HL-60/S4 treated with retinoic acid at 250 ng/mL for 4 days and 3 days (cell line): Measurements from ENCODE around the gene MRPL14.

Experiments
- in situ Hi-C: fragments of 300-500 bp; cut with MboI; formaldehyde crosslinking; loops from 2 replicates; pipeline ENCODE4 v1.7.0; 2022; ENCODE audit warnings: low sequenced_read_pairs

The MRPL14 gene

DNA sequence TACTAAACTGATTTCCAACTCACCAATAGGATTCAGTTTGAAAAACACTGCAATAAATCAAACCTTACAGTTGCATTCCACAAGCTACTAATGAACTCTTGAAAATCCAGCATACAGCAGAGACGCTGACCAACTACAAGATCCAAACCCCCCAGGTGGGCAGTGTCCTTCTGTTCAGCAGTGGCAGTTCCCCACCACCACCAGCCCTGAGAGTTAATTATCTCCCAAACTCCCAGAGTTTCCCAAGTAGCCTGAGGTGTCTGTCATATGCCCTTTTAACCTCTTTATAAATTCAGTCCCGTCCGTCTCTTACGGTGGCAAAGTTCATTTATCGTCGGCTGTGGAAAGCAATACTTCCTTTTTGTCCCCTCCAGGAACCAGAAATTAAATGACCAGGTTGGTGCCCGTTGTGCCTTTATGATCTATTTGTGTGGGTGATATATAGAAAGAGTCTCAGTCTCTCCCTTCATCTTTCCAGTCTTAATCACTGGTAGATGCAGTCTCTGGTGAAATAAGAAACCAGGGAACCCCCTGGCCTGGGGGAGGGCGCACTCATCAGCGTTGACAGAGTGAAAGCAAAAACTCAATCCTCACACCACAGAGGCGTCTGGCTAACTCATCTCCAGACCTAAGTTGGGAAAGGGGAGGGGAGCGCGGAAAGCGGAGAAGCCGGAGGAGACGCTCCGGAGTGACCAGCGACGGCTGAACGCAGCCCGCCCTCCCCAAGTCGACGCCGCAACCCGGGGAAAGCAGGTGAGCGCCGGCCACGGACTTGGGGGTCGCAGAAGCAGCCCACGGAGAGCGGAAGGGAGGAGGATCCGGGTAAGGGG lies 717 bp downstream of the MRPL14 start:
- in situ Hi-C loops: no loop called here

DNA sequence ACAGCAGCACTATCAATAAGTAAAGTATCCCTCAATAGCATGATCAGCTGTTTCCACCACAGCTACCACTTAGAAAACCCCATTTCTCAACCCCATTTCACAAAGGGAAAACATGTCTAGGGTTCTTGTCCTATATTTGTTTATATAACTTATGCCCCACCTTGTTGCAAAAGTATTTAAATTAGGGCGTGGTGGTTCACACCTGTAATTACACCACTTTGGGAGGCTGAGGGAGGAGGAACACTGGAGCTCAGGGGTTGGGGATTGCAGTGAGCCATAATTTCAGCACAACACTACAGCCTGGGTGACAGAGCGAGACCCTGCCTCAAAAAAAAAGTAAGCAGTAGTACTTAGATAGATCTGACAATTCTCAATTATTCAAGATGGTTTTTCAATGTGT lies 3.7 kb downstream of the MRPL14 start:
- in situ Hi-C loops: no loop called here

DNA sequence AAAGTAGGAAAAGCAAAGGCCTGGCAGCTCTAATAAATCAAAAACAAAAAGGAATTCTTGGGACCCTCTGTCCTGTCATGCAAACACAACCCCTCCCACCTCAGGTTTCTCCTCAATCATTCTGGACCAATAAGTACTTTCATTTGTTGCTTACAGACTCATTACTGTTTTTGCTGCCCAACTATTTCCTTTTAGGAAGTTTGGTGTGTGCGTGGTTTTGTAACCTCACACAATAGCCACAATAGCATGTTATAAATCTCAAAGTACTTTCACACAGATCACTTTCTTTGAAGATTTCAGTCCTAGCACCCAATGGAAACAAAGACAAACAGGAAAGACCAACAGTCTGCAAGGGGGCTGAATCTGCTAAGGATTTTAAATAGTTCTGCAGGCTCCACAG lies 4.5 kb downstream of the MRPL14 start:
- in situ Hi-C loops: no loop called here

DNA sequence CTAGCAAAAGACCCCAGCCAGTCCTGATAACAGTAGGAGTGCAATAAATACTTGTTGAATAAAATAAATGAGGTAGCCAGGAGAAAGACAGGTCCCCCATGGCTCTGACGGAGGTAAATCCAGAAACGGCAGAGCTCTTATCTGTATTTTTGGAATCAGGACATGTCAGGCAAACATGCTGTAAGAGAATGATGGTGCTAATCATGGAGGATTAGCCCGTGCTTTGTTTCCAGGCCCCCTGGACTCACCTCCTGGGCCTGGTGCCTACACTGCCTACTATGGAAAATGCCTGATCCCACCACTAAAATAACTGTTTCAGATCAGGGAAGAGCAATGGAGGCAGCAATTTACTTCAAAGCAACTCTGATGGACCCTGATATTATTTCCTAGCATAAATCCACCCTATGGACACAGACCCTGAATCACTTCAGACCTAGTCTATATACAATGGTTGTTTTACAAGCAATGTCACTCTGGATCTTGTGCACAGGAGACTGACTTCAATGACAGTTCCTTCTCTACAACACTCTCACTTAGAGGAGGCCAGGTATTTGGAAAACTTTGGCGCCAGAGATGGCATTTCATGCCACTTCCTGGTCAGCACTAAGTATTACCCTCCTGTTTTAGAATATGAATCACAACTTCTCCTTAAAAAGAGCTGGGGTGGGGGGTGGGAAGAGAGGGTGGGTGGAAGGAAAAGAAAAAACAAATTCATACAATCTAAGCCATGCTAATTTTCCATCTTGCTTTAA lies 6.4 kb downstream of the MRPL14 start:
- in situ Hi-C loops: no loop called here

DNA sequence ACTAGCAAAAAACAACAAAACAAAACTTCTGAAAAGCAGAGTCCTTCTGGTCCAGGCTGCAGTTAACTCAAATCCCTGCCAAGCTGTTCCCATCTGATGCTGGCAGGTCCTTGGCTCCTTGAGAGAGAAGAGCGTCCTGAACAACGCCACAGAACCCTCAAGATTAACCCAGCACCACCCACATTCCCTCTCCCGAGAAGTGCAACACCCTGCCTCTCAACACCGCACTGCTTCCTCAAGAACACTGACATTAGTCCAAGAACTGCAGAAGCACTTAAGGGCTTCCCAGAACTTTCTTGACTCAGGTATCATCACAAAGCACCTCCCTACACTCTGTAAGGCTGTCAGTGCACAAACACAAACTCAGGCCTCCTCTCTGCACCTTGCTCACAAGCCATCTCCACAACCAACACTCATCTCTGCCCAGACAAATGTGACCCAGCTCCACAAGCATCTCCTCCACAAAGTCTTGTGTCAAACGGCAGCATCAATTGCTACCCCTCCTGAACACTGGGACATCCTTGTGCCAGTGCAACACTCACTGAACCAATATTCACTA lies 7.5 kb downstream of the MRPL14 start:
- in situ Hi-C loops: no loop called here

DNA sequence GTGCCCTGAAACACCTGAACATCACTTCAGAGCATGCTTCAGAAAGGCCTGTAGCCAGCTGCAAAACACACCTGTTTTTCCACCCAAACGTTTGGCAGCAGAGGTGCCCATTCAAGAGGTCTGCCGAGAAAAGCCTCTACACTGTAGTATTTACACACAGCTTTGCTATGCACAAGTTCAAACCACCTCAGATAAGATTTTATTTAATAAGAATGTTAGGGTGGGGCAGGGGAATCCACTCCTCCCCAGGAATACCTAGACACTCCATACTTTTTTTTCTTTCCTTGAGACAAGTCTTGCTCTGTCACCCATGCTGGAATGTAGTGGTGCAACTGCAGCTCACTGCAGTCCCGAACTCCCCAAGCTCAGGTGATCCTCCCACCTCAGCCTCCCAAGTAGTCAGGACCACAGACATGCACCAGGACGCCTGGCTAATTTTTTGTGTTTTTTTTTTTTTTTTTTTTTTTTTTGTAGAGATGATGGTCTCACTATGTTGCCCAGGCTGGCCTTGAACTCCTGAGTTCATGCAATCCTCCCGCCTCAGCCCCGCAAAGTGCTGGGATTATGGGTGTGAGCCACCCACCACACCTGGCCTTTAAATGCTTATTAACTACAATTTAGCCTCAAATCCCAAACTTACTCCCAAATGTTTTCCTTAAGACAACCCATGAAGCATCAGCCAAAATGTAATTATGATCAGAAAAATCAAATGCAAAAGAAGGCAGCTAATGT lies 9.7 kb downstream of the MRPL14 start:
- in situ Hi-C loops: no loop called here

DNA sequence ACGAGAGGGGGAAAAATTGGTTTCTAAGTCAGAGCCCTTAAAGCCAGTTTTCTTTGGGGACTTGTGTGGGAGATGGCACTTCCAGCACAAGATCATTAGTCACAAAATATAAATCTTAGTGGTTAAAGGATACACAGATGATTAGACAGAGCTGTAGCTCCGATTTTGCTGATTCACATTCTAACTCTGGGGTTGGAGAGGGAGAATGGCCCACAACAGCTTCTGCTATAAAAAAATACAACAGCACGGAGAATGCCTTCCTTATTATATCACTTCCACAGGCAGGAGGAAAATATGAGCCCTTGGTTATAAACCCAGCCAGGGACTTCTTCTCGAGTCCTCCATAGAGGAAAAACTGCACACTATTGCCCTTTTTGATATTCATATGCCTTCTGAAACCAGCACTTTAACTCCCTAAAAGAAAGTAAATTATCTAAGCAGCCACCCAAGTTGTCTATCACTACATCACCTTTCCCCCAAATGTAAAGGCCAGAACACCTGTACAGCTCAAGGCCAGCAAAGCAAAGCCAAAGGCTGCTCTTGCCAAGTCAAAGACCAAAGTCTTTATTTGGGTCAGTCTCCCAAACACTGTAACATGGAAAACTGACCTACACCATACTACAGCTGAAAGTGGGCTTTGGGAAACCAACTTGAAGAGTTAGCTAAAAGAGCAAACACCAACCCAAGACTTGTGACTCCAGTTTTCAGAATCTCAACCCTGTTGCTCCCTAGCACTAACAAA lies 10.4 kb downstream of the MRPL14 start:
- in situ Hi-C loops: no loop called here

DNA sequence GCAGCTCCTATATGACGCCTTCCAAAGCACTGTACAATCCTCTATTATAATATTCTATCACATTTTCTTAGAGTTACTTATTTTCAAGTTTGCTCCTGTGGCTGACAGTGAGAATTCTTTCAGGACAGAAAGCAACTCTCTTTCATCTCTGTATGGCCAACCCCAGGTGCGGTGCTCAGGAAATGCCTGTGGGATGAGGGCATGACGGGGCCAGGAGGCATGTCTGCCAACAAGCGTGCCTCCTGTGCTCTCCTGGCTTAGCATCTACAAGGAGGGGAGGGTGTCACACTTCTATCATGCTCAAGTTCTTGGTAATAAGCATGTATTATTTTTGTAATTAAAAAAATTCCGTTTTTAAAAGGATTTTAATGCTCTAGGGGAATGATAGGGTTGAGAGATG lies 11.4 kb downstream of the MRPL14 start:
- in situ Hi-C loops: no loop called here

DNA sequence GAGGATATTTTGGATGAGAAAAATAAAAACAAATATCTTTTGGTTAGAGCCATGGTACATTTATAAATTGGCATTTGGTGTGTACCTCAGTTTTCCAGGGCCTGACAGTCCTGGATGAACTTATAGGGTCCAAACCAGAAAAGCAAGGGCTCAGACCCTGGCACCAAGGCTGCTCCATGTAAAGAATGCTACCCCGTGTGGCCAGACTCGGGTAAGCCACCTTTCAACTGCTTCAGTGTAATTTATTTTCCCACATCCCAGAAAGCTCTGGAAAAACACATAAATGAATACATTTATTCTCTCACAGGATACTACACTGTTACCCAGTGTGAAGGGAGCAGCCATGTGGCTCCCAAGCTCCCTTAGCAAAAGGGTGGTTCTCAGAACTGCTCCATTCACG lies 13.8 kb downstream of the MRPL14 start:
- in situ Hi-C loops: no loop called here

DNA sequence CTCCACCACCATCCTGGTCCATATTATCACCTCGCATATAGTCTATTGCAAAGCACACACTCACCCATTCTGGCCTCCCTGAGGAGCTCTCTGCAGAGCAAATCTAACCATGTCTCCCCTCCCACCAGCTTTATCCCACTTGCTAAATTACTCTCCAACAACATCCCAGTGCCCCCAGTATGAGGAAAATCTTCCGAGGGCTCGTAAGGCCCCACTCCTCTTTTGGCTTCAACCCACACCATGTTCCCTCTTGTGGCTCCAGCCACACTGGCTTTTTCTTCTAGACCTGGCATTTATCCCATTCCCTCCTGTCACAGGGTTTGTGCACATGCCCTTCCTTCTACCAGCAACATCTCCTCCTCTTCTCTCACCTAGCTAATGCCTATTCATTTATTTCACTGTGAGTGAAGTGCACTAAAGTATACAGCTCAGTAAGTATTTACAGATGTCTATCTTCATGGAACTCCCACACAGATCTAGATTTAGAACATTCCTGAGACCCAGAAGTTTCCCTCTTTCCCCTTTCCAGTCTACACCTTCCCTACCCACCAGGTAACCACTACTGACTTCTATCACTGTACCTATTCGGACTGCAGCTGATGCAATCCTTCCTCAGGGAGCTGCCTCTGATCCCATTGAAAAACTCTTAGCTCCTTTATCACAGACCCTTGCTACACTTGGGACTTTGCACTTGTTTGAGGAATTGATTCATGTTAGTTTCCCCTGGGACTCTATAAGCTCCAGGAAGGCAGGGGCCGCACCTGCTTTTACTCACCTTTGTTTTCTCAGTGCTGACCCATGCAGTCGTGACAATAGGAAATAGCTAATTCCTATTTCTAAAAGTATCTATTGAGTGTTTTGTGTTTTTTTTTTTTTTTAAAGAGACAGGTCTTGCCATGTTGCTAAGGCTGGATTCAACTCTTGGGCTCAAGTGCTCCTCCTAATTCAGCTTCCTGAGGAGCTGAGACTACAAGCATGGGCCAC lies 15.5 kb downstream of the MRPL14 start:
- in situ Hi-C loops: no loop called here

DNA sequence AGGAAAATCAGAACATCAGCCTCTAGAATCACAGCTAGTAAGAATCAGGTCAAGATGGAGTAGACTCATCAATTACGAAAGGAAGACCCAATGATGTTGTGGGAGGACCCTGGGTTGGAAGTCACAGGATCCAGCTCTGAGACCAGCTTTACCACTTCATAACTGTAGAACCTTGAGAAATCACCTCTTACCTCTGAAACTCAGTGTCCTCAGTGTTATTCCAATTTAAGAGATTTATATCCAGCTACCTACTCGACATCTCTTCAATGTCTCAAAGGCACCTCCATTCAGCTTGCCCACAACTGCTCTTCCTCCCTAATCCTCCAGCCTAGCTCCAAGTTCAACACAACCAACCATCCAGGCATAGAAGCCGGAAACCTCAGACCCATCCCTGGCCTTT lies 16.3 kb downstream of the MRPL14 start:
- in situ Hi-C loops: no loop called here

DNA sequence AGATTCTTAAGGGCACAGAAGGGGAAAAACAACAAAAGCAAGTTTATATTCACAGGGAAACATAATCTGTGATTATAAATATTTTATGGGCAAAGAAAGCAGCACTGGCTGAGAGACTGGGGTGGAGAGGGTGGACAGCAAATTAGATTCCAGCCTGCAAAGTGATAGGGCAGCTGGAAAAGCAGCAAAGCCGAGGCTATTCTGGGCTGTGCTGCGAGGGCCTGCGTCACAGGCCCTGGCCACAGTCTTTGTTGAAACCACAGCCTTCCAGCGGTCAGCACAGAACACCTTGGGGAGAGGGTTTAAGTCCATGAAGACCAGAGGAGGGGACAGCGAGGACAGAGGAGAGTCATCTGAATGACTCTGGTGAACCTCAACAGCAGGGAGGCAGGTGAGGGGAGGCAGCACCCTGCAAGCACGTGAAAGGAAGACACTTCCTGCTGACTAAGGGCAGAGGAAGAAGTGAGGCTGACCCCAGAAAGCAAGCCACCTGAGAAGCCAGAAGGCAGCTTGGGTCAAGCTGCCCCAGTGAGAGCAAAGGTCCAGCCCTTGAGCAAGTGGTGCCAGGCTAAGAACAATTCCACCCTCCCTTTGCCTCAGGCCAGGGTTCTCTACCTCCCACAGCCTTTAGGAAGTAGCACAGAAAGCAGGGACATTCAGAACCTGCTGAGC lies 17.1 kb downstream of the MRPL14 start:
- in situ Hi-C loops: no loop called here

DNA sequence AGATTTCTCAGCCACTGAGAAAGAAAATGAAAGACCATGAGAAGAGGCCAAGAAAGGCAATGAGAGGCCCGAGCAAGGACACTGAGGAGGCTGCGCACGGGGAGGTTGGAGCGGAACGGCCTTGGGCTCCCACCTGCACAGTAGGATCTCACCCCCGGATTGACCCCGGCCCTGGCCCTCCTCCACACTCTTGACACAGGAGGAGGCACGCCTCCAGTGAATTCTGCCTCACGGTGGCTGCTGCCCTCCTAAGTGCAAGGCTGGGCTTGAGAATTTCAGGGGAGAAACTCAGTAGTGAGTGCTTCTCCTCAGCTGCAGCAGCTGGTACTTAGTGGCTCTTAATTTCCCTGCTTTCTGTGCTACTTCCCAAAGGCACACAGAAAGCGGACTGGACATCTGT lies 18.0 kb downstream of the MRPL14 start:
- in situ Hi-C loops: loop anchor here (5.0 kb wide), 1 partner anchor 43 kb away; no protein-coding TSS in a partner anchor

DNA sequence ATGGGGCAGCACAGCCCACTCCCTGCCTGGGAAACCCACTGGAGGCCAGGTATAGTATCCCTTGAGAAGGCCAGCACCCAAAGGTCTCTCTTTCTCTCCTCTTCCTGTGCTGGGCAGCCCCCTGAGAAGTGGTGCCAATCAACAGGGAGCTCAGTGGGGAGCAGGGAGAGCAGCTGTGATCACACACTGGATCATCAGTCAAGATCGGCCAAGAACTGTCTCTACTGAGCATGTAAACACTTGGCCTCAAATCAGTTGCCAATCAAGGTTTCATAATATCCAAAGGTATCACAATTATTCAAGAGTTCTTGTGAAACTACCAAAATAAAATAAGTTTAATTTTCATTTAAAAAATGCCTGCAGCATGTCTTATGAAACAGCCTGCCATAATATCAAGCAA lies 18.8 kb downstream of the MRPL14 start:
- in situ Hi-C loops: loop anchor here (5.0 kb wide), 1 partner anchor 44 kb away; no protein-coding TSS in a partner anchor

DNA sequence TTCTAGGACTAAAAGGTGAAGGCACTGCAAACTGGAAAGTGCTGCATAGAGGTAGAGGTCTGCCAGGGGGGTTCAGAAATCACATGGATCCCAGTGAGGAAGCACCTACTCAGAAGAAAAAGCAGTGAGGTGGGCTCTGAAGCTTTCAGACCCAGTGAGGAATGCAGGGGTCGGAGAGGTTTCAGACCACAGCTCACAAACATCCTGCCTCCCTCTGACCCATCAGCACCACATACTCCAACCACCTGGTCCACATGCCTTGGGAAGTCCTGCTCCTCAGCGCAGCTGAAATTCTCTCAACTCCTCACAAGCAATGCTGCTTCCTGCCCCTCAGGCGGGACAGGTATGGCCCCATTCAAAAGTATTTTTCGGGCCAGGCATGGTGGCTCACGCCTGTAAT lies 20.2 kb downstream of the MRPL14 start:
- in situ Hi-C loops: loop anchor here (5.0 kb wide), 1 partner anchor 45 kb away; no protein-coding TSS in a partner anchor

DNA sequence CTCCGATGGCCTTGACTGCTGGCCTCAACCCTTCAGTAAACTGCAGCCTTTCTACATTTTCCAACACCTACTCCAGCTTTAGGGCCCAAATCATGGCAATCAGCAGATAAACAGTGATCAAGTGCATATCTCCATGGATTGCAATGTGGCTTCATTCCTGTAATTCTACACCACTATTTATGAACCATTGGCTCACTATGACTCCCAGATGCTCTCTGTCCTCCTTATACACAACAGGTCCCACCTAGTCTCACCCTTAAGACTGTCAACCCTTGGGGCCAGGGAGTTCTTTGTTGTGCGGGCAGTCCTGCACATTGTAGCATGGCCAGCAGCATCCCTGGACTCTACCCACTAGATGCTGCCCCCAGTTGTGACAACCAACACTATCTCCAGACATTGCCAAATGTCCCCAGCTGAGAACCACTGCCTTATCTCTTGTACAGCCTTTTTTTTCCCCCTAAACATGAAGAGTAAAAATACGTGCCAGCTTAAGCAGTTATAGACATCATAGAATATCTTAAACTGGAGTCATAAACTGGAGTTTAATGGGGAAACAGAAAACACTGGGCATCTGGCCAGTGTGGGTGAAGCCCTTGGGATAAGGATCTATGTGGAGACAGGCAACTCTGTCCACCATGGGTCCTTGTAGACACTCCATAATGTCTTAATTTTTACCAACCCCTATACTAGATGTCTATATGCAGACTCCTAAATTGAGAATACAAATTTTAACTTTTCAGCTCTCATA lies 21.1 kb downstream of the MRPL14 start:
- in situ Hi-C loops: loop anchor here (5.0 kb wide), 1 partner anchor 46 kb away; no protein-coding TSS in a partner anchor

DNA sequence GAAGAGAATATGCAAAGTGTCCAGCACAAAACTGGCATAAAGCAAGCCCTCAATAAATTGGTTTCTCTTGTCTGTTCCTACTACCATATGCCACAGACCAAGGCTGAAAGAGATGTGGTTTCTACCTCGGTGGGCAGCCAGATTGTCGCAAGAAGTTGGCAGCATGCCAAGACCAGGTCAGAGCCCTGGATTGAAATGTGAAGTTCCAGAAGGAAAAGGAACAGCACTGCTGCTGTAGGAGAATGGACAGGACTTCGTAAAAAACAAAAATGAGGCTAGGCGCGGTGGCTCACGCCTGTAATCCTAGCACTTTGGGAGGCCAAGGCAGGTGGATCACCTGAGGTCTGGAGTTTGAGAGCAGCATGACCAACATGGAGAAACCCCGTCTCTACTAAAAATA lies 22.1 kb downstream of the MRPL14 start:
- in situ Hi-C loops: loop anchor here (5.0 kb wide), 1 partner anchor 47 kb away; no protein-coding TSS in a partner anchor
